M059J (cell line): ENCODE results near the gene ZNF383. TPM values are rescaled to one million over a fixed set of nuclear protein-coding genes. Genes with fewer than 3 reads are reported as not detected.
"Not testable (repeated sequence)": the region's sequence is repeated elsewhere in the genome, so short reads cannot be mapped to it uniquely, and the experiment has no call there.

Experiments used
- DNase-seq: peaks from one replicate; pipeline ENCODE4 v3.0.0-alpha.2; 2012; ENCODE audit warnings: low read depth
- total RNA-seq: library from RNA; depleted of rRNA; stranded (reverse); fragments of >200 nt; shearing (Covaris generic); gene quantifications from 2 replicates; pipeline ENCODE4 v1.2.3, GENCODE V29; 2014; rRNA removed

The ZNF383 gene
- total RNA-seq, 1 experiment from 2014 or later = 5.0 TPM

GRCh38 chr19:37292998-37293939 is 75.3 kb downstream of the ZNF383 start:
- DNase-seq = not testable (repeated sequence)

- DNase-seq = not testable (repeated sequence)
These were observed 76.2 kb downstream of the ZNF383 start for GRCh38 chr19:37294246-37294645.

Other genes with a start within 250 kb of the ZNF383 start
- 3.3 and 9.6 TPM in 2 replicates for gene ZNF420, start 139.8 kb upstream of the ZNF383 start, total RNA-seq
- gene ZNF585A, start 45.5 kb upstream of the ZNF383 start, total RNA-seq = 8.0 and 25.3 TPM in 2 replicates
- gene ZNF585B, start 7.7 kb upstream of the ZNF383 start, total RNA-seq = 14.5 and 18.1 TPM in 2 replicates
- gene ZNF527, start 152.9 kb downstream of the ZNF383 start, total RNA-seq = 4.1 and 4.6 TPM in 2 replicates
- 6.9 and 7.2 TPM in 2 replicates for gene ZNF569, start 249.2 kb downstream of the ZNF383 start, total RNA-seq